ENCODE data around the gene ANGPTL2. TPM values are rescaled to one million over a fixed set of nuclear protein-coding genes. Genes with fewer than 3 reads are reported as not detected.

The ANGPTL2 gene
- total RNA-seq, 1 donor from 2014 or later = 1.1 TPM

- DNase-seq (ENCODE audit: low read depth) = no peak
- no peak for TF ChIP-seq CTCF (conservative IDR thresholded peaks at IDR 0.05; ENCODE audit: low read depth, low read length)
- H3K4me3 ChIP-seq (ENCODE audit: low read depth, low read length) = no peak overlapping the region
Observed at GRCh38 chr9:127124792-127125191, 2.4 kb upstream of the ANGPTL2 start.

- H3K4me3 ChIP-seq (ENCODE audit: low read depth, low read length) = no peak overlapping the region
- TF ChIP-seq CTCF (conservative IDR thresholded peaks at IDR 0.05; ENCODE audit: low read depth, low read length) = no peak
- no peak for DNase-seq (ENCODE audit: low read depth)
Observed at GRCh38 chr9:127124111-127124531, 1.7 kb upstream of the ANGPTL2 start.

- no peak for TF ChIP-seq CTCF (conservative IDR thresholded peaks at IDR 0.05; ENCODE audit: low read depth, low read length)
- peak overlapping the region; percentile 66 for H3K4me3 ChIP-seq (ENCODE audit: low read depth, low read length)
- DNase-seq (ENCODE audit: low read depth) = no peak
Observed at GRCh38 chr9:127123064-127123890, 842 bp upstream of the ANGPTL2 start.

- no peak for DNase-seq (ENCODE audit: low read depth)
- TF ChIP-seq CTCF (conservative IDR thresholded peaks at IDR 0.05; ENCODE audit: low read depth, low read length) = no peak
- peak overlapping the region; percentile 66 for H3K4me3 ChIP-seq (ENCODE audit: low read depth, low read length)
Observed at GRCh38 chr9:127121628-127122175, 733 bp downstream of the ANGPTL2 start.

GRCh38 chr9:127119320-127119709, 3.1 kb downstream of the ANGPTL2 start:
- TF ChIP-seq CTCF (conservative IDR thresholded peaks at IDR 0.05; ENCODE audit: low read depth, low read length) = no peak
- DNase-seq (ENCODE audit: low read depth) = no peak
- no peak overlapping the region for H3K4me3 ChIP-seq (ENCODE audit: low read depth, low read length)

- DNase-seq (ENCODE audit: low read depth) = no peak
- no peak for TF ChIP-seq CTCF (conservative IDR thresholded peaks at IDR 0.05; ENCODE audit: low read depth, low read length)
- H3K4me3 ChIP-seq (ENCODE audit: low read depth, low read length) = no peak overlapping the region
Observed at GRCh38 chr9:127118597-127119319, 3.7 kb downstream of the ANGPTL2 start.

All from epithelial cell of proximal tubule (primary cell).